WTC11 (cell line): ENCODE measurements around the gene SLC66A2. TPM values are rescaled to one million over a fixed set of nuclear protein-coding genes. Genes with fewer than 3 reads are reported as not detected.

ENCODE experiments used
- ATAC-seq: fragments of 200-7000 bp; cut with Tn5 transposase; 2 replicates; pipeline ENCODE4 v1.10.0; 2021; ENCODE audit warnings: mild to moderate bottlenecking, moderate library complexity
- CTCF ChIA-PET: fragments of 300-600 bp; sonication (Branson Sonifier 250); formaldehyde crosslinking; loops from one replicate; lab custom pipeline; 2021; ENCODE audit warnings: antibody characterized with exemption; lab: Charles Lee
- POLR2A ChIA-PET: fragments of 350-600 bp; sonication (Branson Sonifier 250); formaldehyde crosslinking; loops from one replicate; lab custom pipeline; 2021; ENCODE audit warnings: antibody characterized with exemption; lab: Charles Lee
- DNase-seq: peaks from one replicate; pipeline ENCODE4 v3.0.0; 2021; ENCODE audit warnings: low spot score
- H3K27ac Mint-ChIP-seq: 2 replicates; pipeline ENCODE4 v1.8.0; 2021; ENCODE audit warnings: mixed read lengths
- H3K27me3 Mint-ChIP-seq: 2 replicates; pipeline ENCODE4 v1.8.0; 2021; ENCODE audit warnings: low read depth, mild to moderate bottlenecking, moderate library complexity, mixed read lengths
- H3K36me3 Mint-ChIP-seq: 2 replicates; pipeline ENCODE4 v1.8.0; 2021; ENCODE audit warnings: mixed read lengths
- H3K4me1 Mint-ChIP-seq: 2 replicates; pipeline ENCODE4 v1.8.0; 2022; ENCODE audit warnings: mixed read lengths
- H3K4me3 Mint-ChIP-seq: 2 replicates; pipeline ENCODE4 v1.8.0; 2021; ENCODE audit warnings: mild to moderate bottlenecking, moderate library complexity, mixed read lengths
- H3K9me3 Mint-ChIP-seq: 2 replicates; pipeline ENCODE4 v1.8.0; 2021; ENCODE audit warnings: mixed read lengths
- ATF1 ChIP-seq: sonication (generic); formaldehyde crosslinking; IDR thresholded peaks from 2 replicates; pipeline ENCODE4 v1.8.1; 2023; ENCODE audit warnings: mild to moderate bottlenecking, moderate library complexity, missing genetic modification reagents
- CBFB ChIP-seq: sonication (generic); formaldehyde crosslinking; IDR thresholded peaks from 2 replicates; pipeline ENCODE4 v1.8.1; 2022; ENCODE audit warnings: mild to moderate bottlenecking, low read depth, missing genetic modification reagents
- E2F5 ChIP-seq: sonication (generic); formaldehyde crosslinking; IDR thresholded peaks from 2 replicates; pipeline ENCODE4 v1.8.1; 2022; ENCODE audit warnings: mild to moderate bottlenecking, moderate library complexity, missing genetic modification reagents
- ELF4 ChIP-seq: sonication (generic); formaldehyde crosslinking; IDR thresholded peaks from 2 replicates; pipeline ENCODE4 v1.8.1; 2022; ENCODE audit warnings: low read depth, mild to moderate bottlenecking, moderate library complexity, missing genetic modification reagents
- ESRRA ChIP-seq: sonication (generic); formaldehyde crosslinking; IDR thresholded peaks from 2 replicates; pipeline ENCODE4 v1.8.1; 2022; ENCODE audit warnings: mild to moderate bottlenecking, missing genetic modification reagents, borderline replicate concordance
- FOXP4 ChIP-seq: sonication (generic); formaldehyde crosslinking; IDR thresholded peaks from 2 replicates; pipeline ENCODE4 v1.8.0; 2022; ENCODE audit warnings: mild to moderate bottlenecking, missing genetic modification reagents
- GABPB1 ChIP-seq: sonication (generic); formaldehyde crosslinking; IDR thresholded peaks from 2 replicates; pipeline ENCODE4 v1.8.1; 2023; ENCODE audit warnings: mild to moderate bottlenecking, missing genetic modification reagents
- IRF2 ChIP-seq: sonication (generic); formaldehyde crosslinking; IDR thresholded peaks from 2 replicates; pipeline ENCODE4 v1.8.0; 2022; ENCODE audit warnings: low read depth, missing genetic modification reagents, borderline replicate concordance
- JAZF1 ChIP-seq: fragments of 250-450 bp; sonication (Bioruptor Pico); IDR thresholded peaks from 2 replicates; pipeline ENCODE4 v1.9.0; 2021; ENCODE audit warnings: moderate library complexity, mild to moderate bottlenecking, inconsistent platforms
- JUN ChIP-seq: sonication (generic); formaldehyde crosslinking; IDR thresholded peaks from 2 replicates; pipeline ENCODE4 v1.8.0; 2023; ENCODE audit warnings: mild to moderate bottlenecking, missing genetic modification reagents
- KAT7 ChIP-seq: sonication (generic); formaldehyde crosslinking; IDR thresholded peaks from 2 replicates; pipeline ENCODE4 v1.8.1; 2023; ENCODE audit warnings: missing genetic modification reagents, mild to moderate bottlenecking, borderline replicate concordance
- MXD4 ChIP-seq: fragments of 250-450 bp; sonication (Bioruptor Pico); IDR thresholded peaks from 2 replicates; pipeline ENCODE4 v1.8.0; 2021; ENCODE audit warnings: mild to moderate bottlenecking, moderate library complexity, borderline replicate concordance
- MYBL2 ChIP-seq: sonication (generic); formaldehyde crosslinking; IDR thresholded peaks from 2 replicates; pipeline ENCODE4 v1.8.1; 2023; ENCODE audit warnings: mild to moderate bottlenecking, moderate library complexity, missing genetic modification reagents
- NFE2L1 ChIP-seq: sonication (generic); formaldehyde crosslinking; IDR thresholded peaks from 2 replicates; pipeline ENCODE4 v1.8.1; 2023; ENCODE audit warnings: missing genetic modification reagents
- NR3C1 ChIP-seq: sonication (generic); formaldehyde crosslinking; conservative IDR thresholded peaks from 2 replicates; pipeline ENCODE4 v1.8.1; 2023; ENCODE audit warnings: low read depth, mild to moderate bottlenecking, missing genetic modification reagents
- OVOL2 ChIP-seq: fragments of 250-450 bp; sonication (Bioruptor Pico); IDR thresholded peaks from 2 replicates; pipeline ENCODE4 v1.9.0; 2021; ENCODE audit warnings: mild to moderate bottlenecking, borderline replicate concordance
- SMAD3 ChIP-seq: sonication (generic); formaldehyde crosslinking; IDR thresholded peaks from 2 replicates; pipeline ENCODE4 v1.8.0; 2022; ENCODE audit warnings: missing genetic modification reagents, mild to moderate bottlenecking, borderline replicate concordance
- SMAD4 ChIP-seq: sonication (generic); formaldehyde crosslinking; IDR thresholded peaks from 2 replicates; pipeline ENCODE4 v1.8.0; 2022; ENCODE audit warnings: mild to moderate bottlenecking, missing genetic modification reagents
- SOX15 ChIP-seq: fragments of 250-450 bp; sonication (Bioruptor Pico); IDR thresholded peaks from 2 replicates; pipeline ENCODE4 v1.9.0; 2021; ENCODE audit warnings: mild to moderate bottlenecking
- TCF7 ChIP-seq: sonication (generic); formaldehyde crosslinking; IDR thresholded peaks from 2 replicates; pipeline ENCODE4 v1.8.0; 2022; ENCODE audit warnings: mild to moderate bottlenecking, low read depth, missing genetic modification reagents, moderate library complexity
- TEAD4 ChIP-seq: sonication (generic); formaldehyde crosslinking; IDR thresholded peaks from 2 replicates; pipeline ENCODE4 v1.8.0; 2022; ENCODE audit warnings: mild to moderate bottlenecking, missing genetic modification reagents
- TP53 ChIP-seq: sonication (generic); formaldehyde crosslinking; IDR thresholded peaks from 2 replicates; pipeline ENCODE4 v1.8.1; 2023; ENCODE audit warnings: mild to moderate bottlenecking, missing genetic modification reagents
- ZNF219 ChIP-seq: sonication (generic); formaldehyde crosslinking; IDR thresholded peaks from 2 replicates; pipeline ENCODE4 v1.8.0; 2023; ENCODE audit warnings: missing genetic modification reagents, mild to moderate bottlenecking, borderline replicate concordance
- ZNF317 ChIP-seq: sonication (generic); formaldehyde crosslinking; IDR thresholded peaks from 2 replicates; pipeline ENCODE4 v1.8.1; 2023; ENCODE audit warnings: low read depth, mild to moderate bottlenecking, moderate library complexity, missing genetic modification reagents, borderline replicate concordance
- ZNF396 ChIP-seq: fragments of 250-450 bp; sonication (Bioruptor Pico); IDR thresholded peaks from 2 replicates; pipeline ENCODE4 v1.8.0; 2021; ENCODE audit warnings: mild to moderate bottlenecking, moderate library complexity, borderline replicate concordance
- ZNF423 ChIP-seq: fragments of 250-450 bp; sonication (Bioruptor Pico); IDR thresholded peaks from 2 replicates; pipeline ENCODE4 v2.1.2; 2022; ENCODE audit warnings: mild to moderate bottlenecking, moderate library complexity
- ZNF512 ChIP-seq: sonication (generic); formaldehyde crosslinking; IDR thresholded peaks from 2 replicates; pipeline ENCODE4 v1.8.1; 2022; ENCODE audit warnings: missing genetic modification reagents, borderline replicate concordance
- total RNA-seq: library from RNA; stranded (reverse); gene quantifications from 3 replicates; pipeline ENCODE4 v1.2.3, GENCODE V29; 2021
- TF ChIP-seq, protein P1 (sequence below): sonication (generic); formaldehyde crosslinking; IDR thresholded peaks from 2 replicates; pipeline ENCODE4 v1.8.1; 2023; ENCODE audit warnings: mild to moderate bottlenecking, missing genetic modification reagents
- TF ChIP-seq, protein P2 (sequence below): fragments of 250-450 bp; sonication (Bioruptor Pico); IDR thresholded peaks from 2 replicates; pipeline ENCODE4 v1.9.0; 2021; ENCODE audit warnings: moderate library complexity, mild to moderate bottlenecking, inconsistent platforms, borderline replicate concordance
- TF ChIP-seq, protein P3 (sequence below): sonication (generic); formaldehyde crosslinking; IDR thresholded peaks from 2 replicates; pipeline ENCODE4 v1.8.1; 2023; ENCODE audit warnings: mild to moderate bottlenecking, missing genetic modification reagents, moderate library complexity

Gene SLC66A2
- total RNA-seq, 1 experiment from 2014 or later, result 20.9 TPM

- no peak for DNase-seq
- no peak for ATAC-seq
- Mint-ChIP-seq H3K4me3 (no peak overlapping the region), H3K4me1 (no peaks in the 10 kb centered on the region), H3K36me3 (no peaks in the 10 kb centered on the region), H3K27me3 (no peaks in the 10 kb centered on the region; the same call in 1 of the 2 replicates), H3K27ac (no peak overlapping the region), H3K9me3 (no peaks in the 10 kb centered on the region)
- ChIA-PET CTCF (no interaction called here), POLR2A (no interaction called here)
- TF ChIP-seq ZNF512 (CRISPR knock-in tag) (no peak), KAT7 (CRISPR knock-in tag) (no peak), JAZF1 (CRISPR knock-in tag) (no peak), TEAD4 (CRISPR knock-in tag) (no peak), ZNF317 (no peak), MXD4 (CRISPR knock-in tag) (no peak), NR3C1 (CRISPR knock-in tag) (no peak), JUN (CRISPR knock-in tag) (no peak), TP53 (CRISPR knock-in tag) (no peak), GABPB1 (CRISPR knock-in tag) (no peak), ELF4 (CRISPR knock-in tag) (no peak), ZNF396 (CRISPR knock-in tag) (no peak), MYBL2 (no peak), TCF7 (CRISPR knock-in tag) (no peak), FOXP4 (CRISPR knock-in tag) (no peak), OVOL2 (CRISPR knock-in tag) (no peak), SMAD4 (CRISPR knock-in tag) (no peak), IRF2 (CRISPR knock-in tag) (no peak), ZNF219 (CRISPR knock-in tag) (no peak)
- TF ChIP-seq, protein P1, sequence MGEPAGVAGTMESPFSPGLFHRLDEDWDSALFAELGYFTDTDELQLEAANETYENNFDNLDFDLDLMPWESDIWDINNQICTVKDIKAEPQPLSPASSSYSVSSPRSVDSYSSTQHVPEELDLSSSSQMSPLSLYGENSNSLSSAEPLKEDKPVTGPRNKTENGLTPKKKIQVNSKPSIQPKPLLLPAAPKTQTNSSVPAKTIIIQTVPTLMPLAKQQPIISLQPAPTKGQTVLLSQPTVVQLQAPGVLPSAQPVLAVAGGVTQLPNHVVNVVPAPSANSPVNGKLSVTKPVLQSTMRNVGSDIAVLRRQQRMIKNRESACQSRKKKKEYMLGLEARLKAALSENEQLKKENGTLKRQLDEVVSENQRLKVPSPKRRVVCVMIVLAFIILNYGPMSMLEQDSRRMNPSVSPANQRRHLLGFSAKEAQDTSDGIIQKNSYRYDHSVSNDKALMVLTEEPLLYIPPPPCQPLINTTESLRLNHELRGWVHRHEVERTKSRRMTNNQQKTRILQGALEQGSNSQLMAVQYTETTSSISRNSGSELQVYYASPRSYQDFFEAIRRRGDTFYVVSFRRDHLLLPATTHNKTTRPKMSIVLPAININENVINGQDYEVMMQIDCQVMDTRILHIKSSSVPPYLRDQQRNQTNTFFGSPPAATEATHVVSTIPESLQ (CRISPR knock-in tag), result no peak
Observed at GRCh38 chr18:79868168-79868784, 83.2 kb downstream of the SLC66A2 start.

DNA sequence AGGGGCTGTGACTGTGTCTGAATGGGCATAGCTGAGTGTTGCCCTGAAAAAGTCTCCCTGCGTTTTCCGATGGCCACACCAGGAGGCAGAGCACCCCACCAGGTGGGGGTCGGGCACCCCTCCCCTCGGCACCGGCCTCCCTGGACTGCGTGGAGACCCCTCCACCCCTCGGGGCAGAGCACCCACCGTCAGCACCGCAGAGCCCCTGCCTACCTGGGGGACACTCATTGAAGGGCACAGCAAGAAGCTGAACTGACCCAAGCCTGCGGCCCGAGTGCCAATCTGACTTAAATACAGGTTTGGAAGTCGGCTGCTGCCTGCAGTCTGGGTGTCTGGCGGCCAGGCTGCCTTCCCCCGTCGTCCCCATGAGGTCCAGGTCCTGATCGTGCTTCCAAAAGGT lies 83.8 kb downstream of the SLC66A2 start:
- no peaks in the 10 kb centered on the region for H3K36me3 Mint-ChIP-seq
- ChIA-PET CTCF (interaction anchor here (0.5 to 0.7 kb wide), 3 partner anchors 11 to 145 kb away, joined by 3 to 4 read pairs (median 3); no protein-coding TSS in a partner anchor), POLR2A (no interaction called here)
- H3K27me3 Mint-ChIP-seq, result peaks cover 5% of the 10 kb centered on the region
- DNase-seq (no peak), ATAC-seq (no peak)
- no peak overlapping the region for H3K27ac Mint-ChIP-seq
- TF ChIP-seq NR3C1 (CRISPR knock-in tag), result no peak
- no peak for TF ChIP-seq E2F5 (CRISPR knock-in tag)
- TF ChIP-seq IRF2 (CRISPR knock-in tag), result no peak
- TF ChIP-seq CBFB (CRISPR knock-in tag), result no peak
- TF ChIP-seq NFE2L1 (CRISPR knock-in tag), result no peak
- TF ChIP-seq, protein P2, sequence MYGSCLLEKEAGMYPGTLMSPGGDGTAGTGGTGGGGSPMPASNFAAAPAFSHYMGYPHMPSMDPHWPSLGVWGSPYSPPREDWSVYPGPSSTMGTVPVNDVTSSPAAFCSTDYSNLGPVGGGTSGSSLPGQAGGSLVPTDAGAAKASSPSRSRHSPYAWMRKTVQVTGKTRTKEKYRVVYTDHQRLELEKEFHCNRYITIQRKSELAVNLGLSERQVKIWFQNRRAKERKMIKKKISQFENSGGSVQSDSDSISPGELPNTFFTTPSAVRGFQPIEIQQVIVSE (CRISPR knock-in tag), result no peak
- TF ChIP-seq ESRRA (CRISPR knock-in tag), result no peak
- no peak for TF ChIP-seq ZNF423 (CRISPR knock-in tag)
- TF ChIP-seq ATF1 (CRISPR knock-in tag), result no peak
- TF ChIP-seq SMAD3, result no peak
- no peak for TF ChIP-seq SOX15 (CRISPR knock-in tag)
- TF ChIP-seq, protein P3, sequence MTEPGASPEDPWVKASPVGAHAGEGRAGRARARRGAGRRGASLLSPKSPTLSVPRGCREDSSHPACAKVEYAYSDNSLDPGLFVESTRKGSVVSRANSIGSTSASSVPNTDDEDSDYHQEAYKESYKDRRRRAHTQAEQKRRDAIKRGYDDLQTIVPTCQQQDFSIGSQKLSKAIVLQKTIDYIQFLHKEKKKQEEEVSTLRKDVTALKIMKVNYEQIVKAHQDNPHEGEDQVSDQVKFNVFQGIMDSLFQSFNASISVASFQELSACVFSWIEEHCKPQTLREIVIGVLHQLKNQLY (CRISPR knock-in tag), result no peak
- H3K4me3 Mint-ChIP-seq, result no peak overlapping the region
- no peaks in the 10 kb centered on the region for H3K9me3 Mint-ChIP-seq
- no peaks in the 10 kb centered on the region for H3K4me1 Mint-ChIP-seq
